Lung (tissue), 13 donors: ENCODE results near the gene RHOBTB1. TPM values are rescaled to one million over a fixed set of nuclear protein-coding genes. Genes with fewer than 3 reads are reported as not detected.

Source experiments
- ATAC-seq: fragments of 200-7000 bp; cut with Tn5 transposase; one replicate; pipeline ENCODE4 v1.9.1; 2020; ENCODE audit warnings: moderate number of reproducible peaks; ENCODE audit not compliant: insufficient read depth, low FRiP score
- DNase-seq, 3 donors: peaks; one replicate each; pipeline ENCODE4 v3.0.0-alpha.2; 2013 to 2017
- H3K27ac ChIP-seq, 2 donors: one replicate each; pipeline ENCODE4 v1.5.1; 2013; ENCODE audit warnings: mild to moderate bottlenecking in 2 of 2, moderate library complexity in 2 of 2, control low read depth in 1 of 2, inconsistent platforms in 1 of 2, low read depth in 1 of 2, low read length in 1 of 2
- H3K27me3 ChIP-seq, 3 donors: one replicate each; pipeline ENCODE4 v1.5.1; 2013; ENCODE audit warnings: low read length in 2 of 3; ENCODE audit not compliant: control insufficient read depth in 3 of 3, insufficient read depth in 3 of 3
- H3K36me3 ChIP-seq, 4 donors: one replicate each; pipeline ENCODE4 v1.5.1; 2013; ENCODE audit warnings: low read length in 4 of 4, mild to moderate bottlenecking in 1 of 4, moderate library complexity in 1 of 4; ENCODE audit not compliant: control insufficient read depth in 4 of 4, insufficient read depth in 4 of 4
- H3K4me1 ChIP-seq, 5 donors: one replicate each; pipeline ENCODE4 v1.5.1; 2013; ENCODE audit warnings: low read length in 5 of 5, mild to moderate bottlenecking in 2 of 5, moderate library complexity in 1 of 5; ENCODE audit not compliant: control insufficient read depth in 5 of 5, insufficient read depth in 5 of 5
- H3K4me3 ChIP-seq: one replicate; pipeline ENCODE4 v1.5.1; 2013; ENCODE audit warnings: mild to moderate bottlenecking, control low read depth, moderate library complexity
- H3K9ac ChIP-seq, 2 donors: one replicate each; pipeline ENCODE4 v1.5.1; 2013; ENCODE audit warnings: low read length in 2 of 2, control low read depth in 1 of 2; ENCODE audit not compliant: insufficient read depth in 1 of 2
- H3K9me3 ChIP-seq, 4 donors: one replicate each; pipeline ENCODE4 v1.5.1; 2013; ENCODE audit warnings: low read length in 3 of 4, mild to moderate bottlenecking in 1 of 4, moderate library complexity in 1 of 4; ENCODE audit not compliant: control insufficient read depth in 4 of 4, insufficient read depth in 3 of 4
- CTCF ChIP-seq: IDR thresholded peaks from 2 replicates; pipeline ENCODE4 v1.5.1; 2012; ENCODE audit warnings: mild to moderate bottlenecking; ENCODE audit errors: control extremely low read depth, extremely low read depth
- WGBS, 2 donors: extraction: QIAGEN DNeasy Blood & Tissue Kit; methylation state at CpG; one replicate each; pipeline ENCODE4 v1.1.7; 2013; 5-methylcytosine and 5-hydroxymethylcytosine counted together
- polyA plus RNA-seq, 2 donors: library from polyadenylated mRNA; stranded (reverse); fragments of 200-250 nt; gene quantifications; one replicate each; pipeline ENCODE4 v1.2.1, GENCODE V29; 2013
- small RNA-seq: library from RNA; depleted of rRNA; stranded (forward); fragments of <200 nt; gene quantifications from one replicate; pipeline ENCODE3, GENCODE V24; 2014; ENCODE audit warnings: low replicate concordance
- total RNA-seq, 2 donors: library from RNA; depleted of rRNA in 1 of 2; stranded (reverse); fragments of >200 nt in 1 of 2; gene quantifications; one replicate each; pipeline ENCODE4 v1.2.1, GENCODE V29; 2014 to 2021
- donor health status: control.
- donor health status: control.
- donor health status: Bipolar disorder and iron deficiency.
- donor health status: healthy.
- donor health status: DM: yes; HTN: yes; CAD: no.

The RHOBTB1 gene
- total and polyA plus RNA-seq, 4 donors, result 4.8 to 27.2 (median 8.0) TPM

- no peak for TF ChIP-seq CTCF
- 64 to 74% methylated on average over 2 of the region's 2 CpGs for whole genome bisulfite sequencing, 2 donors
- H3K36me3 ChIP-seq, result no peaks in the 10 kb centered on the region
Measured at GRCh38 chr10:60821656-60822055, 122.3 kb downstream of the RHOBTB1 start.

GRCh38 chr10:60820093-60820754, 123.8 kb downstream of the RHOBTB1 start:
- Histone ChIP-seq H3K9me3 (no peaks in the 10 kb centered on the region), H3K4me3 (no peak overlapping the region), H3K4me1 (peaks cover 0 to 30% (median 4%) of the 10 kb centered on the region in 5 donors), H3K27ac (no peak overlapping the region), H3K36me3 (no peaks in the 10 kb centered on the region), H3K9ac (no peak overlapping the region), H3K27me3 (no peaks in the 10 kb centered on the region)
- WGBS, 2 donors, result 47 to 50% methylated on average over 6 of the region's 6 CpGs
- TF ChIP-seq CTCF, result no peak
- ATAC-seq (no peak), DNase-seq (no peak)

More at GRCh38 chr10:60821656-60822055, 122.3 kb downstream of the RHOBTB1 start:
- ATAC-seq (no peak), DNase-seq (no peak)
- Histone ChIP-seq H3K27ac (no peak overlapping the region), H3K27me3 (no peaks in the 10 kb centered on the region), H3K4me3 (no peak overlapping the region), H3K9me3 (no peaks in the 10 kb centered on the region), H3K4me1 (peaks cover 0 to 25% (median 6%) of the 10 kb centered on the region in 5 donors), H3K9ac (no peak overlapping the region)

Small RNAs within 50 kb of the gene (small RNA-seq; reads per million reads assigned to genes)
- gene RNU2-72P, result 0.42 reads per million, percentile 53 among the genes with 10 or more reads in this experiment

Other genes with a start within 250 kb of the RHOBTB1 start
- gene CDK1, start 165.7 kb downstream of the RHOBTB1 start, total RNA-seq, result 10 to 100 TPM in 1 of 2 donors, 1 to 10 TPM in 1; 3.2 to 16.0 TPM
- 10 to 100 TPM in 1 of 2 donors, 1 to 10 TPM in 1; 4.4 to 10.9 TPM for gene CDK1, start 165.7 kb downstream of the RHOBTB1 start, polyA plus RNA-seq